Dermis microvascular lymphatic vessel endothelial cell (primary cell): ENCODE measurements around the gene EDNRA. TPM values are rescaled to one million over a fixed set of nuclear protein-coding genes. Genes with fewer than 3 reads are reported as not detected.

Source experiments
- DNase-seq, 2 donors: peaks; one replicate each; pipeline versions ENCODE4 v3.0.0 to v3.0.0-alpha.2; 2010; ENCODE audit warnings: low read depth in 2 of 2
- total RNA-seq: library from RNA; depleted of rRNA; stranded (reverse); fragments of >200 nt; gene quantifications from 2 replicates; pipeline ENCODE4 v1.2.1, GENCODE V29; 2014

The EDNRA gene
- total RNA-seq, 1 donor from 2014 or later = not detected

DNA sequence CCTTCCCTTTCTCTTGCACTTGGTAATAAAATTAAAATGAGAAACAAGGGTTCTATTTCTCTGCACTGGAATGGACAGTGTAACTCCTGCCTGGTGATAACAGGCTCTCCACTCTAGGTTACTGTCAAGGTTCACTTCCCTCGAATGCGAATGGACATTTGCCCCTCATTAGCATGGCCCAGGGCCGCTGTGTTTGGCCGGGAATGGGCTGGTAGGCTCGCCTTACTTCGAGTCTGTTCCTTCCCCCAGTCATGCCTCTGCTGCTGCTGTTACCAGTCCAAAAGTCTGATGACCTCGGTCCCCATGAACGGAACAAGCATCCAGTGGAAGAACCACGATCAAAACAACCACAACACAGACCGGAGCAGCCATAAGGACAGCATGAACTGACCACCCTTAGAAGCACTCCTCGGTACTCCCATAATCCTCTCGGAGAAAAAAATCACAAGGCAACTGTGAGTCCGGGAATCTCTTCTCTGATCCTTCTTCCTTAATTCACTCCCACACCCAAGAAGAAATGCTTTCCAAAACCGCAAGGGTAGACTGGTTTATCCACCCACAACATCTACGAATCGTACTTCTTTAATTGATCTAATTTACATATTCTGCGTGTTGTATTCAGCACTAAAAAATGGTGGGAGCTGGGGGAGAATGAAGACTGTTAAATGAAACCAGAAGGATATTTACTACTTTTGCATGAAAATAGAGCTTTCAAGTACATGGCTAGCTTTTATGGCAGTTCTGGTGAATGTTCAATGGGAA, 61.5 kb downstream of the EDNRA start:
- no peak for DNase-seq

DNA sequence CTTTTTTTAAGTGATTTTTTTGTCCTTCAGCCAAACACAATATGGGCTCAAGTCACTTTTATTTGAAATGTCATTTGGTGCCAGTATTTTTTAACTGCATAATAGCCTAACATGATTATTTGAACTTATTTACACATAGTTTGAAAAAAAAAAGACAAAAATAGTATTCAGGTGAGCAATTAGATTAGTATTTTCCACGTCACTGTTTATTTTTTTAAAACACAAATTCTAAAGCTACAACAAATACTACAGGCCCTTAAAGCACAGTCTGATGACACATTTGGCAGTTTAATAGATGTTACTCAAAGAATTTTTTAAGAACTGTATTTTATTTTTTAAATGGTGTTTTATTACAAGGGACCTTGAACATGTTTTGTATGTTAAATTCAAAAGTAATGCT, 62.1 kb downstream of the EDNRA start:
- DNase-seq = no peak

DNA sequence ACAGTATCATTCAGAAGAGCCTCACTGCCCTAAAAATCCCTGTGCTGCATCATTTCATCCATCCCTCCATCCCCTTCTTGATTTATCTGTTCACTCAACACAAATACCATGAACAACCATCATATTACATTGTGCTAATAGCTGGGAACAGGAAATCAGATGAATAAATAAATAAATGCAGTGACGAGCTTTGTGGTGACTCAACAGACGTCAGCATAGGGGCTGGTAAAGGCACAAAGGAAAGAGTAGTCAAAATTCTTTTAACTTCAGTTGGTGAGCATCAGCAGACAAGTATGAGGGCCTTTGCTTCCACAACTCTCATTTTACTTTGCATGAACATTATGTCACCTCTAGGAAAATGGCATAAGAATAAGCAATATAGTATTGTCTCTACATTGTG, 65.5 kb downstream of the EDNRA start:
- DNase-seq = peak in 1 of 2 donors; percentile 47

DNA sequence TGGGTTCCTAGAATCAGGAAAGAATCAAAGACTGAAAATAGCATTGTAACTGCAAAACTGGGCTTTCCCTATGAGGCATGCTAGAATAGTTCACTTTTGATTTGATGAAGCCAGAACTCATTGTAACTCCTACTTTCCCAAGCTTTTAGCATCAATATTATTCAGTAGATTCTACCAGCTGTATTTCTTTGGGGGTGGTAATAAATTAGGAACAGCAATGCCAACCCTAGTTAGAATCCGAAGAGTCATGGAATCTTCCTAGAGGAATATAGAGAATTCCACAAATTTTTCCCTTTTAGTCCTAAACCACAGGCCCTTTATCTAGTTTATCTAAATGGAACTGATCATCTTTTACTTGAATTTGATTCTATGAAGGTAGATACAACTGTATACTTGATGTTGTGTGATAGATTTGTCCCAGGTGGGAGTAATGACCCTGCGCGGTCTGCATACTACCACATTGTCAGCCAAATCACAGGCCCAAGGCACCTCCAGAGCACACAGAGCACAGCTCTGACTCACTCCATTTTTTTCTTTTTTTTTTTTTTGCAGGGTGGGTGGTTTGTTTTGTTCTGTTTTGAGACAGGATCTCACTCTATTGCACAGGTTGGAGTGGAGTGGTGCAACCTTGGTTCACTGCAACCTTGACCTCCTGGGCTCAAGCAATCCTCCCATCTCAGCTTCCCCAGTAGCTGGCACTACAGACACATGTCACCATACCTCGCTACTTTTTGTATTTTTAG, 66.6 kb downstream of the EDNRA start:
- DNase-seq = no peak

DNA sequence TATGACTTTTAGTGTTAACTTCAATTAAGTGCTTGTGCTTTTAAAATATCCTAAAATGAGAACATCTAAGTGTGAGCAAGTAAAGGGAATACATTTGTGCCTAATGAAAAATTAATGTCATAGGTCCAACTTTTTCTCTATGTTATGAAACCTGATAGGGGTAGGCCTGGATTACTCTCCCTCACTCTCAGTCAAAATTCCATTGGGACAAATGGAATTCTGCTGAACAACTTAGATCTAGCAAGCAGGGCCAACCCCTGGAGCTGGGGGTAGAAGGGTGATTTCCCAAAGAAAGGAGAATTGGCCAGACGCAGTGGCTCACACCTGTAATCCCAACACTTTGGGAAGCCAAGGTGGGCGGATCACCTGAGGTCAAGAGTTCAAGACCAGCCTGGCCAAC, 67.4 kb downstream of the EDNRA start:
- DNase-seq = no peak

DNA sequence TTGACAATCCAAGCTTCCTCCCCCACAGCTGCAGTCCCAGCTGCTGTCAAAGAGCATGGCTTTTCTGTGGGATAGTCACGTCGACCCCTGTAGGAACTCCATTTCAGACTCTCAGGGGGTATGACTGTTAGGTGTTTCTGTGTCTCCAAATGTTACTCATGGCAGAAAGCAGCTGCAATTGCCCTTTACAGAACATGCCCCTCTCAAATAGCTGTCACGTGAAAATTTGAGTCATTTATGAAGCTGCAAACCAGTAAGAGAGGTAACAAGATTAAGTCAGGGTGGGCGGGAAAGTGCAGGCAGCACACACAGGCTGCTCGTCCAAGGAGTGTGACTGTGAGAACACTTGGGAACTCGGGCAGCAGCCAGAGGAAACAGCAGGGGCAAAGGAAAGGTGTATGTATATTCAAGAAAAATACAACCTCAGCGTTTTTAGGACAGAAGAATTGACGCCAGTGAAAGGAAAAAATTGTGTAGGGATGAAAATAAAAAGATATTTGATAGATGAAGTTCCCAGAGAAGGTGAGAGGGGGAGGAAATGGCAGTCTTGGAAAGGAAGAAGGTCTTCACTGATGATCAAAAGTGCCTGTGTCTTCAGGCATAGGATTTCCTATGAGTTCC, 69.8 kb downstream of the EDNRA start:
- DNase-seq = peak in 1 of 2 donors; percentile 24

DNA sequence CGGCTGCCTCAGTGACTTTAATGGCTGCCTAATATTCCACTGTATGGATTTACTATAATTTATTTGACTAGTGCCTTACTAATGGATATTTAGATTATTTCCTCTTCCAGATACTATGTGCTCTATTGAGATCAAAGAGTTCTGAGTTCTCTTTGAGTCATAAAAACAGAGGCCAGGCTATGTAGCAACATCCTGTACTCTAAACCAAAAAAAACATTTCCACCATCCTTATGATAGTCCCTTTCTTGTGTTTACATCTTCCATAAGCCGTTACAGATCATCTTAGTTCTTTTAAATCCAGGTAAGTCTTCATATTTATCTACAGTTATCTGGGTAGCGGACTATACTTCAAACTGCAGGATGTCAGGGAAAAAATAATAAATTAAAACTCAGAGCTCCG, 79.7 kb downstream of the EDNRA start:
- peak in 1 of 2 donors; percentile 15 for DNase-seq

DNA sequence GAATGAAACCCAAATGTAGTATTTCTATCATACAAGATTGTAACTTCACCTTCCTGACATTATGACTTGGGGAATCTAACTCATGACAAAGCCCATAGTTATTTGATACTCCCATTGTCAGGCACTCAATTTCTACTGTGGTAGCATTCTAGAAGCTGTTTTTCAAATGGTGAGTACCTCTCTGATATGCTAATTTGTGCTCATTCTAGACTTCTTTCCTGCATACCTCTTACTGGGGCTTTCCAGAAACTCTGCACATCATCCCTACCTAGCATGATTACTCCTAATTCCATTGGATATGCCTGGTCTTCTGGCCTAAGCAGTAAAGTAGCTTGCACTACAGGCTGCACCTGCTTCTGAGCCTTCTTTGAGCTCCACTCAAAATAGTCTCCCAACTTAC, 85.9 kb downstream of the EDNRA start:
- DNase-seq = no peak

DNA sequence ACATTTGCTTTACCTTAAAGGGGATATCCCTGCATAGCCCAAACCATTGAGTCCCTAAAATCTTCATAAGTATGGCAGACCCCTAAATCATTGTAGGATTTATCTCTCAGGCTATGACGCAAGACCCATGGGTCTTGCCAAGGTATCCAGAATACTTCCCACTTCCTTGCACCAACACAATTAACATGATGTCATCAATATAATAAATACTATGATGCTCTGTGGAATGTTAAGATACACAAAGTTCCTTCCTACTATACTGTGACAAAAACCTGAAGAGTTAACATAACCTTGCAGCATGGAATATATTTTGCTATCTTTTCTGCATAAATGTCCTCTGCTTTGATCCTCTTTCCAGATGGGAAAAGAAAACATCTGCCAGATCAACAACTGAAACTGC, 86.4 kb downstream of the EDNRA start:
- DNase-seq = no peak

DNA sequence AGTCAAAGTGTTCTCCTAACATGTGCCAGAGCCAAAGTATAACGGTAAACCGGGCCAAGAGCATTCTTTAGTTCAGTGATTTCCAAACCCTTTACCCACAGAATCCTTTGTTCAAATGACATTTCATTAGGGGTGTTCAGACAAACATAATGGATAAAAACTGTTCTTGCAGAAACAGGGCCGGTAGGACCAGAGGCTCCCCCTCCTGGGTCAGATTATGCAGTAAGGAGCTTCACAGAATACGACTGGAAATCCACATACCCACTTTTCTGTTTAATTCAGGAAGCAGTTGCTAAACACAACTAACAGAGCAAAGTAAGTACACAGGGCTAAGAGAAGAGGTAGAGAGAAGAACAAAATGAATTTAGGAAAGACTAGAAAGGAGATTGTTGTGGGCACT, 89.7 kb downstream of the EDNRA start:
- no peak for DNase-seq

DNA sequence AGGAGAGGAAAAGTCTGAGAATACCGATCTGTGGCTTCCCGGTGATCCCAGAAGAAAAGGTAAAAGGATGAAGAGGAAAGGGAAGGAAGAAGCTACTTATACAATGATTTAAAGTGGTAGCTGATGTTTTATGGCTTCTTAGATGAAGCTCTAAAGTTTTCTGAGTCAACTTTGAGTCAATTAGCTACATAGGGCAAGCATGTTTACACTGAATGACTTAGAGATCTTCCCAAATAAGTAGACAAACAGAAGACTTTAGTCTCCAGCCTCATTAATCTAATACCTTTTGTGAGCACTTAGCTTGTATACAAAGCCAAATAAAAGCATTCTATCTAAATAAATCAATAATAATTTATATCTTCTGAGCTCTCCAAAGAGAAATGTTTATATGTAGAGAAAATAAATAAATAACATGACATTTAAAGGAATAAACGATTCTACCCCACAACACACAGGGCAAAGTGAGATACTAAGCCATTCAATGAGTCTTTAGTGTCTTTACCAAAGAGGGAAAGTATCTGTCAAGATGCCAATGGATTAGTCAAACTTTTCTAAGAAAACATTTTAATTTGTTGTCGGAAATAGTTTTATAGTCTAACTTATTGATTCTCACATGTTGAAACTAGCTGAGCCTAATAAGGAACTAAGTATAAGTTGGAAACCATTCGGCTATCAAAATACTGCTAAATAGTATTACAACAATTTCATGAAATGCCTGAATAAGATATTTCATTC, 90.3 kb downstream of the EDNRA start:
- no peak for DNase-seq

DNA sequence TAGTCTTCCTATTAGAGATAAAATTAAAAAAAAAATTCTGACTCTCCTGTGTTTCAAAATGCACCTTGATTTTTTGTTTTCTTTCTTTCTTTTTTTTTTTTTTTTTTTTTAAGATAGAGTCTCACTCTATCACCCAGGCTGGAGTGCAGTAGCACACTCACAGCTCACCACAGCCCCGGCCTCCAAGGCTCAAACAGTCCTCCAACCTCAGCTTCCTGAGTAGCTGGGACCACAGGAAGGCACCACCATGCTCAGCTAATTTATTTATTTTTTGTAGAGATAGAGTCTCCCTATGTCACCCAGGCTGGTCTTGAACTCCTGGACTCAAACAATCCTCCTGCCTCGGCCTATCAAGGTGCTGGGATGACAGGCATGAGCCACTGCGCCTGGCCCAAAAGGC, 95.2 kb downstream of the EDNRA start:
- no peak for DNase-seq

DNA sequence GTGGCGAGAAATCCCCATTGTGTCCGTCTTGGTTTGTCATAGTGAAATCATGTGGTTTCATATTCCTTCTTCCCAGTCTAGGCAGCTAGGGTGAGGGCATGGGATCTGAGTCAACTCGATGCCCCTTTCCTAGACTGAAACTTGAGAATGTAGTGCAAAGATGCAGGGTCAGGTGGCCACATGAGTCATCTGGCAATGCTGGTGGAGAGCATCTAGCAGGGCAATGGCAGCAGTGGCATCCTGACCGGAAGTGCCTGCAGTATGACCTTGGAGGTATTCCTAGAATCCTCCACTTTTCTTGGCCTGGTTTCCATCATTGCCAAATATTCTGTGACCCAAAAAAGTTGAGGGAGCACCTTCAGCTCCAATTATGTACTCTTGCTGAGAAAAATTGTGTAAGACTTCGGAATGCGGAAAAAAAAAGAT, 97.2 kb downstream of the EDNRA start:
- peak; percentile 21 to 98 for DNase-seq

DNA sequence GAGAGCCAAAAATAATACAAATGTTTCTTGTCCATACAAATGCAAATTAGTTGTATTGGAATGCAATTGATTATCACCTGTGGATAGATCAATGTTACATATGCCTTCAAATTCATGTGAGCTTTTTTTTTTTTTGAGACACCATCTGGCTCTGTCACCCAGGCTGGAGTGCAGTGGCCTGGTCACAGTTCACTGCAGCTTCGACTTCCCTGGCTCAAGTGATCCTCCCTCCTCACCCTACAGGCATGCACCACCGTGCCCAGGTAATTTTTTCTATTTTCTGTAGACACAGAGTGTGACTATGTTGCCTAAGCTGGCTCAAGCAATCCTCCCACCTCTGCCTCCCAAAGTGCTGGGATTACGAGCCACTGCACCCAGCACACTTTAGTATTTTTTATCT, 97.7 kb downstream of the EDNRA start:
- DNase-seq = peak in 1 of 2 donors; percentile 2

DNA sequence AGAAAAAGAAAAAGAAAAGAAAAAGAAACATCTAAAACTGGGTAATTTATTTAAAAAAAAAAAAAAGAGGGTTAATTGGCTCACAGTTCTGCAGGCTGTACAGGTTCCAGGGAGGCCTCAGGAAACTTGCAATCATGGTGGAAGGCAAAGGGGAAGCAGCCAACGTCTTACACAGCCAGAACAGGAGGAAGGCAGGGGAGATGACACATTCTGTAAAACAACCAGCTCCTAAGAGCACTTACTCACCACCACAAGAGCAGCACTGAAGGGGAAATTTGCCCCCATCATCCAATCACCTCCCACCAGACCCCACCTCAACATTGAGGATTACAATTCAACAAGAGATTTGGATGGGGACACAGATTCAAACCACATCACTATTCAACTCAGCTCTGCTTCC, 99.5 kb downstream of the EDNRA start:
- peak in 1 of 2 donors; percentile 50 for DNase-seq

DNA sequence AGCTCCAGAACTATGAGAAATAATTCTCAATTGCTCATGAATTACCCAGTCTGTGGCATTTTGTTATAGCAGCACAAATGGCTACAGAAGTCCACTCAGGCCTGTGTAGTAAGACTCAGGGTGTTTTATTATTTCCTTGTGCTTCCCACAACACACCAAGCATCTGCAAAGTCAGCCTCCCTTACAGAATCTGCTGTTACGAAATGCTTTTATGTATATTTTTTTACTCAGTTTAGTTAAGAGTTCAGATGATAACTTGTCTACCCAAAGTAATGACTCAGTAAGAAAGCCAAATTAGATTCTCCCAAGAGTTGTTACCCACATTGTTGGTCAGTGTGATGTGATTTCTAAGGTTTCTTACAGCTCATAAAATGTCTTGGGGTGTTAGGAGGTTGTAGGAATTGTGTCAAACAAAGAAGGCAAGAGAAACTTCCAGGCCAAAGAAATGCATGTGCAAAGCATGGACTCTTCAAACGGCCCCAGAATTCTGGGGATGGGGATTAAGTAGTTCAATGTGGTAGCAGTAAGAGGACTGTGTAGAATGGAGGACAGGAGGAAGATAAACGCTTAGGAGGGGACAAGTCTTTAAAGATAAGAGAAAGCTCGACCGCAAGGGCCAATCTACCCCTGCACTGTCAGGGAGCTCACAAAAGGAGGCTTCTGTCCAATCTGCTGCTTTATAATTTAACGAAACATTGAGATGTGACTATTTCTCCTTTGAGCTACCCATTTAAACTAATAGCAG, 100.9 kb downstream of the EDNRA start:
- no peak for DNase-seq

DNA sequence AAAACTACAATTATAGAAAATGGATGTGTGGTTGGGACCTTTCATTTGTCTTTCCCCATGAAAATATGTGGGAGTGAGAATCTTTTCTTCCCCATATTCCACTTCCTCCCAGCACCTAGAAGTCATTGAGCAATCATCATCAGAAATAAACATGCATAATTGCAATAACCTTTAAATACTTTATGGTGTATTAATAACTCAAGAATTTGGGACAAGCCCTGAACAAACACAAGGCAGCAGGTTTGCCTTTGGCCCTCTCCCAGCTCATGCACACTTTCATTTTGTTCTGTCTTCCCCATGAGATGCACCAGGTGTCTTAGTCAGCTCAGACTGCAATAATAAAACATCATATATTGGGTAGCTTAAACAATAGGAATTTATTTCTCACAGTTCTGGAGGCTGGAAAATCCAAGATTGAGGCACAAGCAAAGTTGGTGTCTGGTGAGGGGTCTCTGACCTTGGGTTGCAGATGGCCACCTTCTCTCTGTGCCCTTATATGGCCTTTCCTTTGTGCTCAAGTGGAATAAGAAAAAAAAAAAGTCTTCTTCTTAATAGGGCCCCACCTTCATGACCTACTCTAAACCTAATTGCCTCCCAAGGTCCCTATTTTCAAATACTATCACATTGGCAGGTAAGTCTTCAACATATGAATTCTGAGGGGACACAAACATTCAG, 101.6 kb downstream of the EDNRA start:
- no peak for DNase-seq

DNA sequence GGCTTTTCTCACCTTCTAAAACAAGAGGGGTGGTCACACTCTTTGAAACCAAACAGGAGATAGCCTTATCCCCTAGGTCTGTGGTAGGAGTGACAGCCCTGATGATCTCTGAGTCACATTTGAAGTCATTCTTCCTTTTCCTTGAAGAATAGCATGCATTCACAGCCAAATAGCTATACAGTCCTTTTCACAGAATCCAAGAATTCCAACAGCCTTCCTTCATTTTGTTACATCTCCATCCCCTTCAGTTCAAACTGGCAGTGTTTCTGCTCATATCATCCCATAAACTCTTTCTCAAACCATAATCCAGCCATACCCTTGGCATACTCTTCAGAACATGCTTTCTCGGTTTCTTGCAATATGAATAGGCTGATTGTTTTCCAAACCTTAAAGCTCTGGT, 103.0 kb downstream of the EDNRA start:
- no peak for DNase-seq

DNA sequence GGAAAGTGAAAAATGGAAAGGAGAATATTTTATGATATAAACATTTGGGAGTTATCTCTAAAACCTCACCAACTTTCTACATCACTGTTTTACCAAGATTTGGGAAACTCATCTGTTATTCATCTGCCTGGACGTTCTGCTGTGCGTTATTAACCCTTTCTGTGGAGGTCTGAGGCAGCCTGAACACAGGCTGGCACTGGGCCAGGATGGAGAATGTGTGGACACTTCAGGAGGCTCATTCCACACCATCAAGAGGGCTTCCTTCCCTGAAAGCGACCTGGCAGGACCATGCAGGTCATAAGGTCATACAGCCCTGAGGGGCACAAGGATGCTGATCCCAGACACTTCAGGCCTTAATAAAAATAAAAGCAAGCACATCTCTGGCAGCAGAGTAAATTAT, 105.1 kb downstream of the EDNRA start:
- no peak for DNase-seq

DNA sequence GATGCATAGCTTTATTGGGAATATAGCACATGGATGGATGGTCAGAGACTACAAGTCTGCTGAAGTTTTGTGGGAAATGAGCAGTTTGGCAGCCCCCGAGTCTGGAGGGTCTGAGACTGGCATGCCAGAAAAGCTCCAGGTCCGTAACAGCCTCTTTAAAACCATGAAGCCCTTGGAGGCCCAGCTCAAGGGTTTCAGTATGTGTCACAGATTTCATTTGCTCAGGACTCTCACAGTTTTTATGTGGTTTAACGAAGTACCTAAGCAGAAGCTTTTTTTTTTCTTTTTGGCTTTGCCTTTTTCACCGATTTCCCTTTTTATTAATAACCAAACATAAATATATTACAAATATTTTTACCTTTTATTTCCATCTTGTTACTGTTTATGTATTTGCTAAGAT, 105.7 kb downstream of the EDNRA start:
- DNase-seq = no peak

DNA sequence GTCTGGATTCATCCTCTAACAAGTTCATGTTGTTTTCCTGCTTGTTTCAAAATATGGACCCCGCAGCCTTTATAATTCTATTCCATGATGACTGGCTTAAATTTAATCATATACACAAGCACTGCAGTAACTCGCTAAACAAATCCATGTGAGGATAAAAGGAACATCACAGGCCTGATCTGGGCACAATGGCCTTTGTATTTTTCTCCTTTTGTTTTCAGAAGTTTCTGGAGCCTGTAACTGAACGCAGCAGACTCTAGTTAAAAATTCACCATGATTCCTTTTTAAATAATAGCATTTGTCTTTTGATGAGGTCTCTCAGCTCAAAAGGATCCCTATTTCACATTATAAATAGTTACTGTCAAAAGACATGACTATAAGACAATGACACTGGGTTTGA, 106.1 kb downstream of the EDNRA start:
- DNase-seq = no peak
